Esophagus squamous epithelium (tissue), 4 donors: ENCODE results near the gene ATP10A.

Experiments
- POLR2A ChIP-seq, 4 donors: fragments of 450-650 bp; IDR thresholded peaks; one replicate each; pipeline ENCODE4 v1.6.1; 2017; ENCODE audit warnings: antibody characterized with exemption in 4 of 4, mild to moderate bottlenecking in 4 of 4, moderate library complexity in 3 of 4
- TF ChIP-seq, protein P1 (sequence below), 6 experiments: fragments of 450-650 bp in 4 of 6; fragments of 200-600 bp in 2 of 6; sonication (generic) in 2 of 6; IDR thresholded peaks; one replicate each; pipeline ENCODE4 v1.5.1; 2016 to 2019; ENCODE audit warnings: antibody characterized with exemption in 6 of 6, mild to moderate bottlenecking in 4 of 6, moderate library complexity in 4 of 6

DNA sequence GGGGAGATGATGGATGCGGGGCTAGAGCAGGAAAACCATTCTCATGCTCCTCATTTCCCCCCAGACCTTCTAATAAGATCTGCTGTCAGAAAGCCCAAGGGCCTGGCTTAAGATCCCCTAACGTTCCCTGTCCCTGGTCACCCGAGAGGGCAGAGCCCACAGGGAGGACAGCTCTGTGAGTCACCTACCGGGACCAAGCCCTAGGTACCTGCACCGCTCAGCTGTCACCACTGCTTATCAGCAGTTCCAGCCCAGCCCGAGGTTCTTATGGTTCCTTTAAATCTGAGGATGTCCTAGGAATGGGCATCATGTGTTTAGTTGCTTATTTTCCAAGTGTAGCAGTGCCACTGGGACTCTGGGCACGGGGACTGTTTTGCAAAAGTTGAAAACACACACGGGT lies 53.0 kb downstream of the ATP10A start:
- TF ChIP-seq, protein P1, sequence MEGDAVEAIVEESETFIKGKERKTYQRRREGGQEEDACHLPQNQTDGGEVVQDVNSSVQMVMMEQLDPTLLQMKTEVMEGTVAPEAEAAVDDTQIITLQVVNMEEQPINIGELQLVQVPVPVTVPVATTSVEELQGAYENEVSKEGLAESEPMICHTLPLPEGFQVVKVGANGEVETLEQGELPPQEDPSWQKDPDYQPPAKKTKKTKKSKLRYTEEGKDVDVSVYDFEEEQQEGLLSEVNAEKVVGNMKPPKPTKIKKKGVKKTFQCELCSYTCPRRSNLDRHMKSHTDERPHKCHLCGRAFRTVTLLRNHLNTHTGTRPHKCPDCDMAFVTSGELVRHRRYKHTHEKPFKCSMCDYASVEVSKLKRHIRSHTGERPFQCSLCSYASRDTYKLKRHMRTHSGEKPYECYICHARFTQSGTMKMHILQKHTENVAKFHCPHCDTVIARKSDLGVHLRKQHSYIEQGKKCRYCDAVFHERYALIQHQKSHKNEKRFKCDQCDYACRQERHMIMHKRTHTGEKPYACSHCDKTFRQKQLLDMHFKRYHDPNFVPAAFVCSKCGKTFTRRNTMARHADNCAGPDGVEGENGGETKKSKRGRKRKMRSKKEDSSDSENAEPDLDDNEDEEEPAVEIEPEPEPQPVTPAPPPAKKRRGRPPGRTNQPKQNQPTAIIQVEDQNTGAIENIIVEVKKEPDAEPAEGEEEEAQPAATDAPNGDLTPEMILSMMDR (IDR thresholded peaks at IDR 0.05), result no peak
- no peak for TF ChIP-seq POLR2A (IDR thresholded peaks at IDR 0.05)
